GM21576 (cell line): ENCODE data around the gene ABCC5.
"Not testable (repeated sequence)": the region's sequence is repeated elsewhere in the genome, so short reads cannot be mapped to it uniquely, and the experiment has no call there.

Experiments
- ATAC-seq: cut with Tn5 transposase; IDR thresholded peaks from one replicate; pipeline ENCODE4 v1.9.1; 2021; ENCODE audit warnings: mild to moderate bottlenecking, moderate library complexity; ENCODE audit not compliant: unreplicated experiment

Gene ABCC5

DNA sequence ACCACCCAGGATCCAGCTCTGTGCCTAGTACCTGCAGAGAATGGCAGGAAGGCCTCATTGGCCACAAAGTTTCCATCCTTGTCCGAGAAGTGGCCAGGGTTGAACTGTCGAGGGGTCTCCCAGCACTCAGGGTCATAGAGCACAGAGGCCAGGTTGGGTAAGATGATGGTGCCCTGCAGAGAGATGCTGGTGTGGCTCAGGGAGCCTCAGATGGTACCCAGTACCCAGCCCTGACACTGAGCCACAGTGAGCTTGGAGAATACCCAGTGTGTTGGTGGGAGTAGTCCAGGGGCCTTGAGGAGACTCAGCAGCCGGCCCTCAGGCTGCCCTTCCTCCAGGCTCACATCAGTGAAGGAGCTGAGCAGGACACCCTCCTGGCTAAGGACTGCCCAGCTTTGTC, 121.5 kb downstream of the ABCC5 start:
- ATAC-seq, result no peak

DNA sequence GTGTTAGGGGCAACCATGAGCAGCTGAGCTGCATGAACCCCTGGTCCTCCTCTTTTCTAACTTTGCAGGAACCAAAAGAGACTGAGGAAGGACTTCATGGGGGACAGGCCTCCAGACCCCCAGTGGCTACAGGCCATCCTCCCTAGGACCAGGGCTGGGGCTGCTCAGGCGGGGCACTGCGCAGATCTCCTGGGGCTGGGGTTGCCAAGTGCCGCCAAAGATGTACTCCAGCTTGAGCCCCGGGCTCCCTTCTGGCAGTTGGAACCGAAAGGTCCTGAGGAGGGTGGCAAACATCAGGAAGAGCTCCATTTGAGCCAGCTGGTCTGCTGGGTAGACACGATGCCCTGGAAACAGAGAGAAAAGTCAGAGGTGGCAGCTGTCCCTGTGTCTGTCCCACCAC, 121.9 kb downstream of the ABCC5 start:
- no peak for ATAC-seq

DNA sequence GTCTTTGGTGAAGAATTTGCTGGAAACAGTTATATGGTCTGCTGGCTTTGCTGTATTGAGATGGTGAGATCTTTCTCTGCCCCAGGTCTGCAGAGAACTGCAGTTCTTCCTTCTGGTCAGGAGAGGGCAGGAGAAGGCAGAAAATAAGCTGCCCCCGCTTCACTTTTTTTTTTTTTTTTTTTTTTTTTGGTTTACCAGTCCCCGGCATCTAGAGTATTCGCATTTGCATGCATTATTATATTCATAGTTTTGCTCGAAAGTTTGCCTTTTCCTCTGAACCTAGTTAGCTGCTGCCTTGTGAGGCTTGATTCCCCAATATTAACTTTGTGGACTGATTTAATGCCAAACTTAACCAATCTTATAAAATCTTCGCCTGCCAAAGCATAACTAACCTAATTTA, 122.4 kb downstream of the ABCC5 start:
- no peak for ATAC-seq

DNA sequence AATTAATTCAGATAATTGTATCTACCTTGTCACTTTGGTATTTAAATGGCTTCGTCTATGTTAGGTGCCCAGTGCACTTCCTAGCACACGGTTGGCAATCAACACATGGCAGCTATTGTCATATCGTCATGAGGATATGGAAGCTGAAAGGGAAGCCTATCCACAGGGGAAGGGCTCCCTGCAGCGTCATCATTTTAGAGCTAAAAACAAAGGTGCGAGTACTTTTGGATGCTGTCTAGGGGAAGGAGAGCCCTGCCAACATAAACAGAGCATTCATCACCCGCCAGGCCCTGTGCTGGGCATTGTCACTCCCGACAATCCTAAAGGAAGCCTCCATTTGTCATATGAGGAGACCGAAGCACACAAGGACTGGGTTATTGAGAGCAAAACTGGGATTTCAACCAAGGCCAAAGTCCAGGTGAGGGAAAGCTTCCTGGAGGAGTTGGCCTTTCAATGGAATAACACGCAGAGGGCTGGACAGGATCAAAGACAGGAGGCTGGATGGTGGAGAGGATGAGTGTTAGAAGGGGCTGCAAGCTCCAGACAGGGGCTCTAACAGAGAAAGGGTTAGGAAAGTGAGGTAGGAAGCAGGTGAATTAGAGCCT, 125.0 kb downstream of the ABCC5 start:
- ATAC-seq, result no peak

DNA sequence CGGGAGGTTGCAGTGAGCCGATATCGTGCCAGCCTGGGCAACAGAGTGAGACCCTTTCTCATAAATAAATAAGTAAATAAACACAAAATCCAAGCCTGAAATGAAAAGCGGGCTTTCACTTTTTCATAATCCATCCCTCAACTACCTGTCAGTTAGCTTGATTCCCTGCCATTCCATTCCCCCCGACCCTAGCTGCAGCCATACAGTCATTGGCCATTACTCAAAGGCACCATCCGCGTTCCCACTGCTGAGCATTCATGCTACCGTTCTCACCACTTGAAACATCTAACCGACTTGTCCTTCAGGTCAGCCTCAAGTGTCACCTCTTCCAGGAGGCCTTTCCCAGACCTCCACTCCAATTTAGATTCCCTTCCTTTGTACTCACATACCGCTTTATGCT, 131.9 kb downstream of the ABCC5 start:
- ATAC-seq, result no peak

DNA sequence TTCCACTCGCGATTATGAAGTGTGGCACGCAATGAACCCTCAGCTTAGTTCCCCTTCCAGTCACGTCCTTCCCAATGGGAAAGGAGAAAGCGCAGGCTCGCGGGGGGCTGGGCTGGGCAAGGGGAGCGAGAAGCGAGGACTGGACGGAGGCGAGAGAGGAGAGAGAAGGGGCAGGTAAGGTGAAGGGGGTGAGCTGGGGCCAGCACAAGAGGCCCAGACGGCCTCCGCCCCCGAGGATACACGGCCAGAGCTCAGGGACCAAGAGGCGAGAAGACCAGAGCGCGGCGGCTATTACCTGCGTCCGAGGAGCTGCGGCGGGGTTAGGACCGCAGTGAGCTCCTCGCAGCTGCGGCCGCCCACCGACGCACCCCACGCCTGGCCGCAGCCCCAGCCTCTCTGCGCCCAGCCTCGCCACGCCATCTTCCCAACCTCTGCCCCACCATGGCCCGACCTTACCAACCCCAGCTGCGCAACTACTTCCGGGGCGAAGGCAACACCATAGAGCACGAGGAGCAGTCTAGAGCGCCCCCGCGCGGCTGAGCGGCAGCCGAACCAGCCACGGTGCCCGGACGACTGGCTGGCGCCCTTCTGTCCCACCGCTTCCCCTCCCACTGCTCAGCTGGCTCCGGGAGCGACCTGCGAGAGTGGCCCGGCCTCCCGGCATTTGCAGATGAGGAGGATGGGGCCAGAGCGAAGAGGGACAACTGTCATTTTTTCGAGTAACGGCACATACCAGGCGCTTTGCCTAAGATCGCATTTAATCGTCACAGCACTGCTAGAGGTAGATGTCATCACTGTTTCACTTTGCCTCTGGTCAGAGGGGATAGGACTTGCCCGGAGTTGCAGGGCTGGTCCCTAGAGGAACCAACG, 133.0 kb downstream of the ABCC5 start, which contains the start of gene PARL:
Gene PARL (minus strand): TSS at position 454 of the 870 bp plus-strand sequence. CDS start 34 bp downstream, at position 420.
- peak; percentile 99 for ATAC-seq

DNA sequence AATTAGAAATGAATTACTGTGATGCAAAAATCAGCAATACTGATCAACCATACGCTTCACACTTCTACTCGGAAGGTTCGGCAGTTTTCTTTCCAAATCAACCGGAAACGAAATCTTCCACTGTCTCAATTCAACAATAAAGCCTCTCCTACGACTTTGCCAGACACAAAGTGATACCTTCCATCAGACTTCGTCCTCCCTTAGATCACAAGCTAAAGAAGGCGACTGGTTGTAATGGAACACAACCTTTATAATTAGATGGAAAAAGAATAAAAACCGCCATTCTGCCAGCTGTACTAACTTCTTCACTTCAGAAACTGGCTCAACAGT, 133.6 kb downstream of the ABCC5 start:
- no peak for ATAC-seq

DNA sequence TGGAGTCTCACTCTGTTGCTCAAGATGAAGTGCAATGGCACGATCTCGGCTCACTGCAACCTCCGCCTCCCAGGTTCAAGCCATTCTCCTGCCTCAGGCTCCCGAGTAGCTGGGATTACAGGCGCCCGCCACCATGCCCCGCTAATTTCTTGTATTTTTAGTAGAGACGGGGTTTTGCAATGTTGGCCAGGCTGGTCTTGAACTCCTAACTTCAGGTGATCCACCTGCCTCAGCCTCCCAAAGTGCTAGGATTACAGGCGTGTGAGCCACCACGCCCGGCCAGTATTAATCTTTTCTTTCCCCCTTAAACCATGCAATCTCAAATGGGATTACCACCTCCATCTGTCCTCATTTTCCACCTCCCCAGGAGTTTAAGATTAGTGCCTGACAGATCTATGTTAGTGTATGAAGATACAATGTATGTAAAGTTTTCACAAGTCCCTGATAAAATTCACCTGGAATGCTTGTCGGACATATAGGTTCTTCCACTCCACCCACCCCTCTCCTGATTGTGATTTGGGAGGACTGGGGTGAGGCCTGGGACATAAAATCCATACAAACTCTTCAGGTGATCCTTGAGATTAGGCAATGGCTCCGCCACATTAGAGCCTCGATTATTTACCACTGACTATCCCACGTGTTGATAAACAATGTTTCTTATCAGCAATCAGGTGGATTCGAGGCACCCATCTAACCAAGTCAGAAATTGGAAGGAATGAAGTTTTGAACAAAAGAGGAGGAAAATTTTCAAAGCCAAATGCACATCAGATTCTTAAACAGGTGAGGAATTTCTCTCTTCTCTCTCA, 134.2 kb downstream of the ABCC5 start:
- no peak for ATAC-seq

DNA sequence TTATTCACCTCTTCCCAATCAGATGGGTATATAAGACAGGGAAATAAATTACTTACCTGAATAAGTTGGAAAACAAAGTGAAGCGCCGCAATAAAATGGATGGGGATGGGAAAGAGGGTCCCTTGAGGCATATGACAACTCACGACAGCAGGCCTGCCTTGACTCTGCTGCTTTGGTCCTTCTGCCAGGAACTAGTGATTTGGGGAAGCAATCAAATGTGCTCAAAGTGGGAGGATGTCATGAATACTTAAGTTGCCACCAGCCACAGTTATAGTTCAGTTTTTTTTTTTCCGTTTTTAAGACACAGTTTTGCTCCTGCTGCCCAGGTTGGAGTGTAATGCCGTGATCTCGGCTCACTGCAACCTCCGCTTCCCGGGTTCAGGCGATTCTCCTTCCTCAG, 137.6 kb downstream of the ABCC5 start:
- ATAC-seq, result no peak

DNA sequence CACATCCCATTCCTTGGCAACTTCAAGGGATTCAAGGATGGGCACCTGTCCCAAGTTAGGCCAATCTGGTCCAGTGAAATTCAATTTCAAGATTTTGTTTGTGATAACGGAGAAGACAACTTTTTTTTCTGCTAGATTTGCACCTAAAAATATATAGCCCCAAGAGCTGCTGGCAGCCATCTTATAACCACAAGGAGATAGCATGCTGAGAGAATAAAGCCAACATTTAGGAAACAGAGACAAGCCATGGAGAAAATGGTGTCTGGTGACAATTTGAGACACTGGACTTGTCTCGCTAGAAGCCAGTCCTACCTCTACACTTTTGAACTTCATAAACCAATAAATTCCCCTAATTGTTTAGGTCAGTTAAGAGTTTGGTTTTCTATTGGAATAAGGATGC, 138.4 kb downstream of the ABCC5 start:
- no peak for ATAC-seq

DNA sequence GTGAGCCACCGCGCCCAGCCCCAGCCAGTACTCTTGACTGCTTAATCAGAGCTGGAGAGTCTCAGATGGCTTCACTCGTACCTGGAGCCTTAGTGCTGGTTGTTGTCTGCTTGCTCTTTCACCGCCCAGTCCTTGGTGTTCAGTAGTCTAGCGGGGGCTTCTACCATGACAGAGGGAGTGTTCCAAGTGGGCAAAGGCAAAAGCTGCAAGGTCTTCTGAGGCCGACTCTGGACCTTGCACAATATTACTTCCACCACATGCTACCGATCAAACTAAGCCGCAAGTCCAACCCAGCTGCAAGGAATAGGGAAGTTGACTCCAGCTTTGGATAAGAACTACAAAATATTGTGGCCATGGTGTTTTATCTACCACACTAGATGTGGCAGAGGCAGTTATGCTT, 139.6 kb downstream of the ABCC5 start:
- no peak for ATAC-seq

DNA sequence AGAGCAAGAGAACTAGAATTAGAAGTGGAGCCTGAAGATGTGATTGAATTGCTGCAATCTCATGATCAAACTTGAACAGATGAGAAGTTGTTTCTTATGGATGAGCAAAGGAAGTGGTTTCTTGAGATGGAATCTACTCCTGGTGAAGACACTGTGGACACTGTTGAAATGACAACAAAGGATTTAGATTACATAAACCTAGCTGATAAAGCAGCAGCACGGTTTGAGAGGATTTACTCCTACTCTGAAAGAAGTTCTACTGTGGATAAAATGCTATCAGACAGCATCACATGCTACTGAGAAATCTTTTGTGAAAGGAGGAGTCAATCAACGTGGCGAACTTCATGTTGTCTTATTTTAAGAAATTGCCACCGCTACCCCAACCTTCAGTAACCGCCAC, 140.5 kb downstream of the ABCC5 start:
- ATAC-seq, result not testable (repeated sequence)

DNA sequence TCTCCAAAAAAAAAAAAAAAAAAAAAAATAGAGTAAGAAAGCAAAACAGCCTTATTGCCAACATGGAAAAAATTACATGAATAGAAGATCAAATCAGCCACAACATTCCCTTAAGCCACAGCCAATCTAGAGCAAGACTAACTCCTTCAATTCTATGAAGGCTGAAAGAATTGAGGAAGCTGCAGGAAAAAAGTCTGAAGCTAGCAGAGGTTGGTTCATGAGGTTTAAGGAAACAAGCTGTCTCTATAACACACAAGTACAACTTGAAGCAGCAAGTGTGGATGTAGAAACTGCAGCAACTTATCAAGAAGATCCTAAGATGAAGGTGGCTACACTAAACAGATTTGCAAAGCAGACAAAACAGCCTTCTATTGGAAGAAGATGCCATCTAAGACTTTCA, 142.3 kb downstream of the ABCC5 start:
- no peak for ATAC-seq

DNA sequence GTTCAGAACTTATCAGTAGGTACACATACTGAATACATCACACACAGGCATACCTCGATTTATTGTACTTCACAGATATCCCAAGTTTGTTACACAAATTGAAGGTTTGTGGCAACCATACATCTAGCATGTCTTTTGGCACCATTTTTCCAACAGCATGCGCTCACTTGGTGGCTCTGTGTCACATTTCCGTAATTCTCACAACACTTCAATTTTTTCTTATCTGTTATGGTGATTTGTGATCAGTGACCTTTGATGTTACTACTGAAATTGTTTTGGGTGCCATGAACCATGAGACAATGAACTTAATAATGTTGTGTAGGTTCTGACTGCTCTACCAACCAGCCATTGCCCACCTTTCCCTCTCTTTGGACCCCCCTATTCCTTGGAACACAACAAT, 143.8 kb downstream of the ABCC5 start:
- ATAC-seq, result no peak

DNA sequence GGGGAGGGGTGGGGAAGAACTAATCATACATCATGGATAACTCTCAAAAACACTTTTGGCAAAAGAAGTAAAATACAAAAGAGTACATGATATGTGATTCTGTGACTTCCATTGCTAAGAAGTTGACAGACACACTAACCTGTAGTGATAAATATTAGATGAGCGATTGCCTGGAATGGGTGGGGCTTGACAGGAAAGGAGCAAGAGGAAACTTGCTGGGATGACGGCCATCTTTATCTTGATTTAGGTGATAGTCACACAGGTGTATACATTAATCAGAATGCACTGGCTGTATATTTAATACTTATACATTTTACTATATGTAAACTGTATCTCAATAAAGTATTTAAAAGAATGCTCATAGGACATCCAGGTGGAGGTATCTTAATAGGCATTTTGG, 146.1 kb downstream of the ABCC5 start:
- no peak for ATAC-seq

DNA sequence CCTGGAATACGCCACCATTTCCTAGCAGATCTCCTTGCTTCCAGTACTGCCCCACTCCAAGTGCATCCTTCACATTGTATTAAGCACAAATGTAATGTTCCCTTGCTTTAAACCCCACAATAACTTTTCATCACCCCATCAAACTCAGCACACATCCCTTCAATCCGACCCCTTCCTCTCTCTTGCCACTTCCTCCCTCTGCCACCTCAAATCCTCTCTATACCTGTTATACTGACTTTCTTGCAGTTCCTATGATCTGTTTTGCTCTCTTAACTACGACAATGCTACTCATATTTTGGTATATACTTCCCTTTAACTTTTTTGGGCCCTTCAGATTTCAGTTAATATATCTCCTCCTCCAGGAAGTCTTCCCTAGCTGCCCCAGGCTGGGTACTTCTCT, 147.1 kb downstream of the ABCC5 start:
- no peak for ATAC-seq
